ENCODE results near the gene SRGAP3. TPM values are rescaled to one million over a fixed set of nuclear protein-coding genes. Genes with fewer than 3 reads are reported as not detected.

SRGAP3 gene
- total and polyA plus RNA-seq, 8 donors = 0.31 to 31.7 (median 5.8) TPM

- intact Hi-C loops (cut with DNase I; ENCODE audit: low total_unique reads) = no loop called here
- DNase-seq = no peak
- no peak for TF ChIP-seq EP300 (IDR thresholded peaks at IDR 0.05)
- TF ChIP-seq CTCF (IDR thresholded peaks at IDR 0.05) = no peak
- no peak for TF ChIP-seq POLR2AphosphoS5 (IDR thresholded peaks at IDR 0.05)
- TF ChIP-seq POLR2A (IDR thresholded peaks at IDR 0.05) = no peak
- H3K9me3 ChIP-seq = no peaks in the 10 kb centered on the region
- 63 to 87% (median 76%) methylated on average over 2 of the region's 2 CpGs for WGBS, 5 donors
- H3K4me3 ChIP-seq = no peak overlapping the region
- no peaks in the 10 kb centered on the region for H3K36me3 ChIP-seq
- peaks cover 0 to 11% (median 5%) of the 10 kb centered on the region in 4 donors for H3K4me1 ChIP-seq
- H3K27ac ChIP-seq = no peak overlapping the region
- no peaks in the 10 kb centered on the region for H3K27me3 ChIP-seq
Measured at GRCh38 chr3:9203317-9203716, 46.1 kb downstream of the SRGAP3 start.

GRCh38 chr3:9202546-9202945 lies 46.9 kb downstream of the SRGAP3 start:
- Histone ChIP-seq H3K27ac (no peak overlapping the region), H3K36me3 (no peaks in the 10 kb centered on the region), H3K9me3 (no peaks in the 10 kb centered on the region), H3K4me3 (no peak overlapping the region), H3K4me1 (peaks cover 0 to 11% (median 5%) of the 10 kb centered on the region in 4 donors), H3K27me3 (no peaks in the 10 kb centered on the region)
- TF ChIP-seq POLR2A (IDR thresholded peaks at IDR 0.05) = no peak
- no peak for TF ChIP-seq CTCF (IDR thresholded peaks at IDR 0.05)
- TF ChIP-seq EP300 (IDR thresholded peaks at IDR 0.05) = no peak
- TF ChIP-seq POLR2AphosphoS5 (IDR thresholded peaks at IDR 0.05) = no peak
- intact Hi-C loops (cut with DNase I; ENCODE audit: low total_unique reads) = no loop called here
- 86 to 95% (median 89%) methylated on average over 3 to 4 of the region's 4 CpGs for WGBS, 5 donors
- no peak for DNase-seq

GRCh38 chr3:9201955-9202354 lies 47.5 kb downstream of the SRGAP3 start:
- Histone ChIP-seq H3K36me3 (no peaks in the 10 kb centered on the region), H3K4me3 (no peak overlapping the region), H3K4me1 (peaks cover 0 to 11% (median 5%) of the 10 kb centered on the region in 4 donors), H3K27ac (no peak overlapping the region), H3K9me3 (no peaks in the 10 kb centered on the region), H3K27me3 (no peaks in the 10 kb centered on the region)
- TF ChIP-seq POLR2AphosphoS5 (IDR thresholded peaks at IDR 0.05) = no peak
- WGBS, 5 donors = 89 to 96% (median 95%) methylated on average over 6 of the region's 6 CpGs
- no peak for DNase-seq
- intact Hi-C loops (cut with DNase I; ENCODE audit: low total_unique reads) = no loop called here

- TF ChIP-seq POLR2A (IDR thresholded peaks at IDR 0.05) (no peak), CTCF (IDR thresholded peaks at IDR 0.05) (no peak), EP300 (IDR thresholded peaks at IDR 0.05) (no peak), POLR2AphosphoS5 (IDR thresholded peaks at IDR 0.05) (no peak)
- H3K4me1 ChIP-seq = peaks cover 0 to 11% (median 5%) of the 10 kb centered on the region in 4 donors
- H3K4me3 ChIP-seq = no peak overlapping the region
- no peaks in the 10 kb centered on the region for H3K36me3 ChIP-seq
- no peak overlapping the region for H3K27ac ChIP-seq
- H3K27me3 ChIP-seq = no peaks in the 10 kb centered on the region
- H3K9me3 ChIP-seq = no peaks in the 10 kb centered on the region
- intact Hi-C loops (cut with DNase I; ENCODE audit: low total_unique reads) = no loop called here
- DNase-seq = peak in 1 of 2 donors; percentile 45
- WGBS, 5 donors = 86 to 93% (median 89%) methylated on average over 3 to 5 of the region's 5 CpGs
Measured at GRCh38 chr3:9201266-9201665, 48.2 kb downstream of the SRGAP3 start.

GRCh38 chr3:9199775-9200174 lies 49.7 kb downstream of the SRGAP3 start:
- TF ChIP-seq CTCF (IDR thresholded peaks at IDR 0.05) (no peak), POLR2AphosphoS5 (IDR thresholded peaks at IDR 0.05) (no peak), EP300 (IDR thresholded peaks at IDR 0.05) (no peak), POLR2A (IDR thresholded peaks at IDR 0.05) (no peak)
- Histone ChIP-seq H3K9me3 (no peaks in the 10 kb centered on the region), H3K27me3 (no peaks in the 10 kb centered on the region), H3K27ac (no peak overlapping the region), H3K4me1 (peaks cover 0 to 11% (median 5%) of the 10 kb centered on the region in 4 donors), H3K4me3 (no peak overlapping the region), H3K36me3 (no peaks in the 10 kb centered on the region)
- 84 to 91% (median 87%) methylated on average over 3 of the region's 3 CpGs for WGBS, 5 donors
- intact Hi-C loops (cut with DNase I; ENCODE audit: low total_unique reads) = no loop called here
- DNase-seq = no peak
